ENCODE data around the gene PEPD.

GRCh38 chr19:33500991-33501390 is 20.6 kb downstream of the PEPD start:
- no peak for TF ChIP-seq CTCF (IDR thresholded peaks at IDR 0.05)
- no peak for TF ChIP-seq POLR2A (IDR thresholded peaks at IDR 0.05)
